SH-SY5Y (cell line): ENCODE data around the gene ZC3H18.

Experiments
- GATA2 ChIP-seq: IDR thresholded peaks from 2 replicates; pipeline ENCODE4 v1.6.1; 2011; ENCODE audit warnings: mild to moderate bottlenecking, low read depth, low read length
- GATA3 ChIP-seq: IDR thresholded peaks from 2 replicates; pipeline ENCODE4 v1.6.1; 2011; ENCODE audit warnings: low read depth, mild to moderate bottlenecking, low read length, moderate library complexity

DNA sequence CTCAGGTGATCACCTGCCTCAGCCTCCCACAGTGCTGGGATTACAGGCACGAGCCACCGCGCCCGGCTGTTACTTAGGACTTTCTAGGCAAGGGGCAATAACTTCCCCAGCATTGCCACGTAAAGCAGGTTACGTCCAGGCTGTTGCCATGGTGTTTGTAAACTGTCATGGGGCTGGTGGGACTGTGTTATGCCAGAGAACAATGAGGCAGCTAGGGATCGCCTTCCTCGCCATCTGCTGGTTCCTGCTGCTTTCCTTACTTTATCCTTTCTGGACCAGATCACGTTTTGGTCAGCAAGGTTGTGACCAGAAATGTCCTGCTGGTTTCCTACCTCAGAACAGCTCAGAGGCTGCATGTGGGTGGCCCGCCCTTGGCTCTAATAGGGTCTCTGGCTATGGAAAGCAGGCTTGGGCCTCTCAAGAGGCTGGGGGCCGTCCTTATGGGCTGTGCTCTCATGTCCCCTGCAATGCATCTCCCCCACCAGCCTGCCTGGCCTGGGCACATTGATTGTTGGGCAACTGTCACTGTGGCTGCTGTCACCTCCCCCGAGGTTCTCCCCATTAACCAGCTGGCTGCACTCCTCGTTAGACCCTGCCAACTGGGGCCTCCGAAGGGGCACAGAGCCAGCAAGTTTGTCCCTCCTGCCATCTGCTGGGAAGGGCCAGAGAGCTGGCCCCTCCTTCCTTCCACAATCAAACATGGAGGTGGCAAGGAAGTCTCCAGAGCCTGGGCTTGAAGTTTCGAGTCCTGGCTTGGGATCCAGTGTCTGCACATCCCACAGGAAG is 28.2 kb upstream of the ZC3H18 start:
- no peak for TF ChIP-seq GATA2
- TF ChIP-seq GATA3 = no peak
